ENCODE measurements around the gene SGCE.

GRCh38 chr7:94621120-94621519 lies 34.8 kb downstream of the SGCE start:
- no peak for TF ChIP-seq CTCF (conservative IDR thresholded peaks at IDR 0.05; ENCODE audit: low read depth in 2 of 2)
- TF ChIP-seq POLR2AphosphoS5 (IDR thresholded peaks at IDR 0.05; ENCODE audit: low read depth): no peak
- no peak for TF ChIP-seq REST (IDR thresholded peaks at IDR 0.05; ENCODE audit: unreplicated experiment)

All from GM23338 (cell line).